SK-N-SH treated with all-trans-retinoic acid at 6 μM for 48 hours (cell line): ENCODE measurements around the gene WDR19.

Experiments
- ARNTL ChIP-seq: fragments of 450-650 bp; formaldehyde crosslinking; IDR thresholded peaks from 2 replicates; pipeline ENCODE4 v1.5.0; 2020; ENCODE audit warnings: low read depth, mild to moderate bottlenecking, moderate library complexity, borderline replicate concordance
- ESRRG ChIP-seq: fragments of 250-450 bp; sonication (Bioruptor Pico); IDR thresholded peaks from 2 replicates; pipeline ENCODE4 v1.6.1; 2021; ENCODE audit warnings: mild to moderate bottlenecking
- GLIS3 ChIP-seq: fragments of 250-450 bp; sonication (Bioruptor Pico); IDR thresholded peaks from 2 replicates; pipeline ENCODE4 v1.5.0; 2020; ENCODE audit warnings: mild to moderate bottlenecking, moderate library complexity
- ISL1 ChIP-seq: fragments of 250-450 bp; sonication (Bioruptor Pico); IDR thresholded peaks from 2 replicates; pipeline ENCODE4 v2.1.2; 2022; ENCODE audit warnings: mild to moderate bottlenecking, moderate library complexity
- RARB ChIP-seq: fragments of 250-450 bp; sonication (Bioruptor Pico); IDR thresholded peaks from 2 replicates; pipeline ENCODE4 v1.8.0; 2021; ENCODE audit warnings: mild to moderate bottlenecking, moderate library complexity
- TOX ChIP-seq: fragments of 250-450 bp; sonication (Bioruptor Pico); IDR thresholded peaks from 2 replicates; pipeline ENCODE4 v1.8.0; 2021; ENCODE audit warnings: mild to moderate bottlenecking, moderate library complexity, borderline replicate concordance
- ZC3H10 ChIP-seq: fragments of 250-450 bp; sonication (Bioruptor Pico); IDR thresholded peaks from 2 replicates; pipeline ENCODE4 v1.5.1; 2021; ENCODE audit warnings: mild to moderate bottlenecking, moderate library complexity
- ZFP30 ChIP-seq: fragments of 450-650 bp; formaldehyde crosslinking; IDR thresholded peaks from 2 replicates; pipeline ENCODE4 v1.5.0; 2022; ENCODE audit warnings: mild to moderate bottlenecking, moderate library complexity
- ZNF8 ChIP-seq: fragments of 450-650 bp; formaldehyde crosslinking; IDR thresholded peaks from 2 replicates; pipeline ENCODE4 v1.5.0; 2020; ENCODE audit warnings: mild to moderate bottlenecking, moderate library complexity
- TF ChIP-seq, protein P1 (sequence below): fragments of 250-450 bp; sonication (Bioruptor Pico); IDR thresholded peaks from 2 replicates; pipeline ENCODE4 v1.8.0; 2020; ENCODE audit warnings: mild to moderate bottlenecking, moderate library complexity, borderline replicate concordance
- TF ChIP-seq, protein P2 (sequence below): fragments of 250-450 bp; sonication (Bioruptor Pico); IDR thresholded peaks from 2 replicates; pipeline ENCODE4 v1.8.0; 2021; ENCODE audit warnings: low read depth, mild to moderate bottlenecking, moderate library complexity, borderline replicate concordance
- TF ChIP-seq, protein P3 (sequence below): fragments of 250-450 bp; sonication (Bioruptor Pico); IDR thresholded peaks from 2 replicates; pipeline ENCODE4 v1.5.1; 2021; ENCODE audit warnings: mild to moderate bottlenecking, moderate library complexity

DNA sequence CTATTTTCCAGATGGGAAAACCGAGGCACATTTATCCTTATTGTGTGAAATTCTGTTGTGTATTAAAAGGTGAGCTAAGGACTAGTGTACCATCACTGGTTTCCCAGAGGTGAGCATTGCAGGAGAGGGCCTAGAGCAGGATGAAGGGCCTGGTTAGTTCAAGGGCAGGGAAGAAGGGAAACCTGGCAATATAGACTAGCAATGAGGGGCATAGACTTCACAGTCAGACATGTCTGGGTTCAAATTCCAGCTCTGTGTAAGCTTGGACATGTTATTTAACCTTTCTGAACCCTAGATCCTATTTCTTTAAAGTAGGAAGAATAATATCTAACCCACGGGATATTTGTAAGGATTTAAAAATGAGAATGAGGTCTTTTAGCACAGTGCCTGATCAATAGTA lies 50.8 kb downstream of the WDR19 start:
- TF ChIP-seq ARNTL (CRISPR knock-in tag) (no peak), ZFP30 (CRISPR knock-in tag) (no peak), GLIS3 (CRISPR knock-in tag) (no peak), ZNF8 (CRISPR knock-in tag) (no peak), RARB (CRISPR knock-in tag) (no peak), TOX (no peak), ZC3H10 (CRISPR knock-in tag) (no peak), ISL1 (CRISPR knock-in tag) (no peak), ESRRG (CRISPR knock-in tag) (no peak)
- TF ChIP-seq, protein P1, sequence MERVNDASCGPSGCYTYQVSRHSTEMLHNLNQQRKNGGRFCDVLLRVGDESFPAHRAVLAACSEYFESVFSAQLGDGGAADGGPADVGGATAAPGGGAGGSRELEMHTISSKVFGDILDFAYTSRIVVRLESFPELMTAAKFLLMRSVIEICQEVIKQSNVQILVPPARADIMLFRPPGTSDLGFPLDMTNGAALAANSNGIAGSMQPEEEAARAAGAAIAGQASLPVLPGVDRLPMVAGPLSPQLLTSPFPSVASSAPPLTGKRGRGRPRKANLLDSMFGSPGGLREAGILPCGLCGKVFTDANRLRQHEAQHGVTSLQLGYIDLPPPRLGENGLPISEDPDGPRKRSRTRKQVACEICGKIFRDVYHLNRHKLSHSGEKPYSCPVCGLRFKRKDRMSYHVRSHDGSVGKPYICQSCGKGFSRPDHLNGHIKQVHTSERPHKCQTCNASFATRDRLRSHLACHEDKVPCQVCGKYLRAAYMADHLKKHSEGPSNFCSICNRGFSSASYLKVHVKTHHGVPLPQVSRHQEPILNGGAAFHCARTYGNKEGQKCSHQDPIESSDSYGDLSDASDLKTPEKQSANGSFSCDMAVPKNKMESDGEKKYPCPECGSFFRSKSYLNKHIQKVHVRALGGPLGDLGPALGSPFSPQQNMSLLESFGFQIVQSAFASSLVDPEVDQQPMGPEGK (CRISPR knock-in tag), result no peak
- TF ChIP-seq, protein P2, sequence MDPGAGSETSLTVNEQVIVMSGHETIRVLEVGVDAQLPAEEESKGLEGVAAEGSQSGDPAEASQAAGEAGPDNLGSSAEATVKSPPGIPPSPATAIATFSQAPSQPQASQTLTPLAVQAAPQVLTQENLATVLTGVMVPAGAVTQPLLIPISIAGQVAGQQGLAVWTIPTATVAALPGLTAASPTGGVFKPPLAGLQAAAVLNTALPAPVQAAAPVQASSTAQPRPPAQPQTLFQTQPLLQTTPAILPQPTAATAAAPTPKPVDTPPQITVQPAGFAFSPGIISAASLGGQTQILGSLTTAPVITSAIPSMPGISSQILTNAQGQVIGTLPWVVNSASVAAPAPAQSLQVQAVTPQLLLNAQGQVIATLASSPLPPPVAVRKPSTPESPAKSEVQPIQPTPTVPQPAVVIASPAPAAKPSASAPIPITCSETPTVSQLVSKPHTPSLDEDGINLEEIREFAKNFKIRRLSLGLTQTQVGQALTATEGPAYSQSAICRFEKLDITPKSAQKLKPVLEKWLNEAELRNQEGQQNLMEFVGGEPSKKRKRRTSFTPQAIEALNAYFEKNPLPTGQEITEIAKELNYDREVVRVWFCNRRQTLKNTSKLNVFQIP (CRISPR knock-in tag), result no peak
- TF ChIP-seq, protein P3, sequence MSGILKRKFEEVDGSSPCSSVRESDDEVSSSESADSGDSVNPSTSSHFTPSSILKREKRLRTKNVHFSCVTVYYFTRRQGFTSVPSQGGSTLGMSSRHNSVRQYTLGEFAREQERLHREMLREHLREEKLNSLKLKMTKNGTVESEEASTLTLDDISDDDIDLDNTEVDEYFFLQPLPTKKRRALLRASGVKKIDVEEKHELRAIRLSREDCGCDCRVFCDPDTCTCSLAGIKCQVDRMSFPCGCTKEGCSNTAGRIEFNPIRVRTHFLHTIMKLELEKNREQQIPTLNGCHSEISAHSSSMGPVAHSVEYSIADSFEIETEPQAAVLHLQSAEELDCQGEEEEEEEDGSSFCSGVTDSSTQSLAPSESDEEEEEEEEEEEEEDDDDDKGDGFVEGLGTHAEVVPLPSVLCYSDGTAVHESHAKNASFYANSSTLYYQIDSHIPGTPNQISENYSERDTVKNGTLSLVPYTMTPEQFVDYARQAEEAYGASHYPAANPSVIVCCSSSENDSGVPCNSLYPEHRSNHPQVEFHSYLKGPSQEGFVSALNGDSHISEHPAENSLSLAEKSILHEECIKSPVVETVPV (CRISPR knock-in tag), result no peak
